ENCODE measurements around the gene SNTN.
"Not testable (repeated sequence)": the region's sequence is repeated elsewhere in the genome, so short reads cannot be mapped to it uniquely, and the experiment has no call there.

The SNTN gene

DNA sequence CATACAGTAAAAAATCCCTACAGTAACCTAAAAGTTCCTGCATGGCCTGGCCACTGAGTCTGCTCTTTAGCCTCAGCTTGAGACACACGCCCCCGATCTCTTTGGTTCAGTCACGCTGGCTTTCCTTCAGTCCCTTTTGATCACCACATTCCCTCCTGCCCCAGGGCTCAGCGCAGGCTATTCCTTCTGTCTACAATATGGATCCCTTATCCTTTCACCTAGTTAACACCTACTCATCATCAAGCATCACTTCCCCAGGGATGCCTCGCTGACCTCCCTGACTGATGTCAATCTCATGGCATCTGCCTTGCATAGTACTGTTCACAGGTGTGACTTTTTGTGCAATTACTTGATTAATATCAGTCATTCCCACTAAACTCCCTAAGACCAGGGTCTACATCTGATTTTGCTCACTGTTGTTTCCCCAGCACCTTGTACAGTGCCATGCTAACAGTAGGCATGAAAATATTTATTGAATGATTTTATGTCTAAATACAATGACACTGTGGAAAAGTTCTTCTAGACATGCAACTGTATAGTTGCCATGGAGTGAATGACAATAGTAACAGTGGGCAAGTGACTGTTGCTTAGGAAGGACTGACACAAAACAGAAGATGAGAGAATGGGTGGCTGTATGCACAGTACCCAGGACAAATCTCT, at the start of gene SNTN:
Gene SNTN, plus strand, starts transcription at position 610 of the 660 bp plus-strand sequence. Its CDS starts 13 bp downstream, at position 623.
- DNase-seq (ENCODE audit: low read depth) = no peak

DNA sequence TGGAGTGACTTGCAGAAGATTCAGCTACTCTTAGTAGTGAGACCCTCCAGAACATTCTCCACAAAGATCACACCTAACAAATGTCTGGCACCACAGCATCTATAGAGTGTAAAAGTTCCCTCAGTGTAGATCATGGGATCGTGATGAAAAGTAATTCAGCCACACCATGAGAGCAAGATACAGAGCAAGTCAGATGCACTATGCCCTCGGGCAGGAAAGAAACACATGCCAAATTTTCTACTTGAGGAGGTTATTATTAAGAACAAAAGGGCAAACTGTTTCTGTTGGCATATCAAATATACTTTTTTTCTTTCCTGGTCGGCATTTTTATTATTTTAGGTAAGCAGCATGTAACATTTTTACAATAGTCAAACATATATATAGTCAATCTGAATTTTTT, 44.8 kb upstream of the SNTN start:
- DNase-seq (ENCODE audit: low read depth) = no peak

DNA sequence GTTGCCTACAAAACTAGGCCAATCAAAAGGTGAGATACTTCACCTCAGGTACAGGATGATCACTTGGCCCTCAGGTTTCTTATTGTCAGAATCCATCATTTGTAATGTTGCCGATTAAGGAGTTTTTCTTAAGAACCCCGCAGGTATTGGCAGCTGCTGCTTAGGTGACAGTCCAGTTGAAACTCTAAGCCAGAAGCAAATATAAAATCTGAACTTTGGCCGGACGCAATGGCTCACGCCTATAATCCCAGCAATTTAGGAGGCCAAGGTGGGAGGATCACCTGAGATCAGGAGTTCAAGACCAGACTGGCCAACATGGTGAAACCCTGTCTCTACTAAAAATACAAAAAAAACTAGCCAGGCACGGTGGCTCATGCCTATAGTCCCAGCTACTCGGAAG, 43.1 kb upstream of the SNTN start:
- no peak for DNase-seq (ENCODE audit: low read depth)

DNA sequence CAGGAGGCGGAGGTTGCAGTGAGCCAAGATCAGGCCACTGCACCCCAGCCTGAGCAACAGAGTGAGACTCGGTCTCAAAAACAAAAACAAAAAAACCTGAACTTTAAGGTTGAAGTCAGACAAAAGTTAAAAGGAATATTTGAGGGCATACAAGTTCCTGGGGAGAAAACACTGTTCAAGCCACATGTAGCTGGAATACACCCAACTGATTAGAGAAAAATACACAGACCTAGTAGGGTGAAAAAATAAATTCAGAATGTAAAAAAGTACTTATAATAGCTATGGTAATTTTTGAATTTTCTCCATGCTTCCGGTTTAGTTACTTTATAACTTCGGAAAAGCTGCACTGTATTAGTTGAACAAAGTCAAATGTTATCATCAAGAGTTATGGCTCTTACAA, 42.6 kb upstream of the SNTN start:
- DNase-seq (ENCODE audit: low read depth) = no peak

DNA sequence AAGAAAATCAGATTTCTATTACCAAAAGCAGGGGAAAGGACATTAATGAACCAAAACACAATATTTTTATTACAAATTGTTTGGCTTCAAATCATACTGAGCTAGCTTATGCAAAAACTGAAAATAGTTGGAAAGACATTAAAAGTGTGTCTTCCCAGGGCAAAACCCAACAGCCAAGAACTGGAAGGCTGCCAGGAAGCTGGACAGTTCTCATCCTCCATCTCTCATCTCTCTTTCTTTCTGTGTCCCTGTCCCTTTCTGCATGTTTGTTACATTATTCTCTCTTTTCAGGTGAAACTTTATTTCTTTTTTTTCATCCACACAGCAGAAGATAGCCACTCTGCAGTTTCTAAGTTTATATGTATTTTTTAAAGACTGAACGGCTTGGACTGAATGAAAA, 41.1 kb upstream of the SNTN start:
- no peak for DNase-seq (ENCODE audit: low read depth)

- no peak for DNase-seq (ENCODE audit: low read depth)
These were observed 38.9 kb upstream of the SNTN start for GRCh38 chr3:63613561-63613960.

DNA sequence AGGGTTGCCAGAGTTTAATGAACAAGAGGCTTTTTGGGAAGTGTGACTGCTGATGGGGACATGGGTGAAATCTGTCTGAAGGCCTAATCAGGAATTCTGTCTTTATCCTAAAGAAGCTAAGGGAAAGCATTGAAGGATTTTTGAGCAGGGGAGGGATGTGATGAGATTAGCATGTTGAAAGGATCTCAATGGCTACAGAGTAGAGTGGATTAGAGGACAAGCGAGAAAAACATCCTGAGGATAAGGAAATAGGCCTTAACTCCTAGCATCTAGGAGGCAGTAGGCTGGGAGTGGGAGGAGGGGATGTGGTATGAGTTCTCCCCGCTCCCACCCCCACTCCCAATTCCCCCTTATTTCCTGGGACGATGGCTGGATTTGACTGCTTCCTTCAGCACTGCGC, 35.1 kb upstream of the SNTN start:
- DNase-seq (ENCODE audit: low read depth) = no peak

DNA sequence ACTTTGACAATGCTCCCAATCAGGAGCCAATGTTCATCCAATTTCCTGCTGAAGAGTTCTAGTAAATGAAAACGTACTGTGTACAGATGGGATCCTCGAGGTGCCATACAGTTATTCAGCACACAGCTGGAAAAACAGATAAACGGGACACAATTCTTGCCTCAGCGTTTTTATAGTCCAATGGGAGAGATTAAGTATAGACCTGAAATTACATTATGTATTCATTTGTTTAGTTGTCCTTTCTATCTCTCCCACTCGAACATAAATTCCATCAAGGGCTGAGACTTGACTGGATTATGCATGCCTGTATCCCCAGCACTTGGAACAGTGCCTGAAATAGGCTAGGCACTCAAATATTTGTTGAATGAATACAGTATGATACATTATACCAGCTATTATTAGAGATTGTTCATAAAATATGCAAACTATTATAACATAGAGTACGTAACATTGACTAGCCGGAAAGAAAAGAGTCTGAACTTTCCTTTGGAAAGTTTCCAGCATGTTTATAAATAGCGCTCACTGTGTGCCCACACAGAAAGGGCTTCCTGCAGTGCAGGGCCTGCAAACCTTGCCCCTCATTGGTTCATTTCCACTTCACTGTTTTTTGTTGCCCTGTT, 27.4 kb upstream of the SNTN start:
- DNase-seq (ENCODE audit: low read depth) = no peak

DNA sequence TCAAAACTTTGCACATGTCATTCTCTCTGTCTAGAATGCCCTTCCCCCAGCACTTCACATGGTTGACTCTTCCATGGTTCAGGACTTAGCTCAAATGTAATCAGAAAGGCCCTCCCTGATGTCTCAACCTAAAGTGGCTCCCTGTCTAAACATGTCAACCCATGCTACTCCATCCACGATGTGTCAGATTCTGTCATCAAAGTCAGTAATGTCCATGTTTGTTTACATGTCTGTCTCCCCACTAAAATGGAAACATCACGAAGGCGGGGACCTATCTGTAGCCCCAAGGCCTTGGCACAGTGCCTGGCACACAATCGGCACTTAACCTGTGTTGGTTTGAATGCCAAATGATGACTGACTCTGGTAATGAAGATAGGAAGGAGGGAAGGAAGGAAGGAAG, 20.8 kb upstream of the SNTN start:
- no peak for DNase-seq (ENCODE audit: low read depth)

GRCh38 chr3:63635186-63635585, 17.3 kb upstream of the SNTN start:
- no peak for DNase-seq (ENCODE audit: low read depth)

DNA sequence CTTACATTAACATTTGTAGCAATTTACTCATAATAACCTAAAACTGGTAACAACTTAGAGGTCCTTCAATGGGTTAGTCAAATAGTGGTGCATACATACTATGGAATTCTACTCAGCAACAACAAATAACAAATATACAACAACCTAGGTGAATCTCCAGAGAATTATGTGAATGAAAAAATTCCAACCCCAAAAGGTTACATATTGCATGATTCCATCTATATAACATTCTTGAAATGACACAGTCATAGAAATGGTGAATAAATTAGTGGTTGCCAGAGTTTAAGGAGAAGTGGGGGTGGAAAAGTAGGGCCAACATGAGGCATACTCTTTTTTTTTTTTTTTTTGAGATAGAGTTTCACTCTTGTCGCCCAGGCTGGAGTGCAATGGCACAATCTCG, 12.7 kb upstream of the SNTN start:
- no peak for DNase-seq (ENCODE audit: low read depth)

DNA sequence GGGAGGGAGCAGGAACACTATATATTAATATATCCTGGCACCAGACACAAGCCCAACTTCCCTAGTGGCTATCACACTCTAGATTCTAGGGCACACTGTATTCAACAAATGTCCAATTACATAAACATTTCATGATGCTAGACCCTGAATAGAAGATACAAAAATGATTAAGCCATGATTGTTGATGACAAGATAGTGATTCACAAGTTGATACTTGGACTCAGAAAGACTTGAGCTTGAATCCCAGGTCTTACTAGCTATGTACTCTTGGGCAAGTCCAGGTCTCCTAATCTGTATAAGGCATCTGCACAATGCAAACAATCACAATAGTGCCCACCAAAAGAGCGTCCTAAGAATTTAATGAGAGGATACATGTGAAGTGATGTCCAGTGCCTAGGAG, 10.0 kb upstream of the SNTN start:
- no peak for DNase-seq (ENCODE audit: low read depth)

DNA sequence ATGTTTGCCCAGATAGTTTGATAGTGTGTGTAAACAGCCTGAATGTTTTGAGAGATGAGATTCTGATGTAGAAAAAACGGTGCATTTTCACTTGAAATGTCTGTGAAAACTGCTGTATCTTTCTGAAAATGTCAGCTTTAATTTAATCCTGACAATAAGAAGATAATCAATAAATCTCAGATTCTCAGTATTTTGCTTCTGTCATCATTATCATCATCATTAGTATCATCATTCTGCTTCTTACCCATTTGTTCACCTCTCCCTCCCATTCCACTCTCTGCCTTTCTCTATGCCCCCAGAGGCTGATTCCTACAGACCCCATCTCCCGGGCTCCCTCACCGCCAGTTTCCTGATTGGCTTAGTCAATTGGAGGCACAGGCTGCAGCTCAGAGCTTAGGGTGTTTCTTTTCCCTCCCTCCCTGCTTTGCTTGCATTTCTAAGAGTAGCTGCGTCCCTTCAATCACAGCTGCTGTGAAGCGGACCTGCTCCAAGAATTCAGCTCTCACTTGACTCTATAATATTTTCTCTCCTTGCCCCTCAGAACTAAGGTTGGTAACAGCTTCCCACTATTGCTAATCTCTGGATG, 8.2 kb upstream of the SNTN start:
- no peak for DNase-seq (ENCODE audit: low read depth)

DNA sequence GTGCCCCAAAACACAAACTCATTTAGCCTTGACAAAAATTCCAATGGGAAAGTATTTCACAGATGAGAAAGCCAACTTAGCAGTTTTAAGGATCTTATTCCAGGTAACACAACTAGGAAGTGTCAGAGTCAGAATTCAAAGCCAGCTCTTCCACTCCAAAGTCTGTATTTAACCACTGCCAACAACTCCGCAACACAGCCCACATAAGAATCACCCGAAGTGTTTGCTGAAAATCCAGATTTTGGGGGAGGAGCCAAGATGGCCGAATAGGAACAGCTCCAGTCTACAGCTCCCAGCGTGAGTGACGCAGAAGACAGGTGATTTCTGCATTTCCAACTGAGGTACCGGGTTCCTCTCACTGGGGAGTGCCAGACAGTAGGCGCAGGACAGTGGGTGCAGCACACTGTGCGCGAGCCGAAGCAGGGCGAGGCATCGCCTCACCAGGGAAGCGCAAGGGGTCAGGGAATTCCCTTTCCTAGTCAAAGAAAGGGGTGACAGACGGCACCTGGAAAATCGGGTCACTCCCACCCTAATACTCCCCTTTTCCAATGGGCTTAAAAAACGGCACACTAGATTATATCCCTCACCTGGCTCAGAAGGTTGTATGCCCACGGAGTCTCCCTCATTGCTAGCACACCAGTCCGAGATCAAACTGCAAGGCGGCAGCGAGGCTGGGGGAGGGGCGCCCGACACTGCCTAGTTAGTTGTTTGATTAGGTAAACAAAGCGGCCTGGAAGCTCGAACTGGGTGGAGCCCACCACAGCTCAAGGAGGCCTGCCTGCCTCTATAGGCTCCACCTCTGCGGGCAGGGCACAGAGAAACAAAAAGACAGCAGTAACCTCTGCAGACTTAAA, 7.3 kb upstream of the SNTN start:
- not testable (repeated sequence) for DNase-seq (ENCODE audit: low read depth)

DNA sequence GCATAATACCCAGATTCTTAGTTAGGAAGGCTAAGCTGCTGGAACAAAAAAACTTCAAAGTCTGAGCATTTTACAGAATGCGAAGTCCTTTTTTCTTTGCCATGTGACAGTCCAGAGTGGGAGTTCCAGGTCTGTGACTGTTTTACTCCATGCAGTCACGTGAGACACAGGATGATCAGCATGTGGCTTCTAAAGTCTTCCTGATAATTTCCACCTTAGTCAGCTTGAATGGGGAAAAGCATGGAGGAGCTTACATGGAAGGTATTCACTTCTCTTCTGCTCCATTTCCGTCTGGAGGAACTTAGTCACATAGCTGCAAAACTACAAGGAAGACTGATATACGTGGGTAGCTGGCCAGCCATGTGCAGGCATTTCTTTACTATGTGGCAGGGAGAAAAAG, 1.7 kb downstream of the SNTN start:
- no peak for DNase-seq (ENCODE audit: low read depth)

- no peak for DNase-seq (ENCODE audit: low read depth)
These were observed 2.5 kb downstream of the SNTN start for GRCh38 chr3:63654931-63655330.

DNA sequence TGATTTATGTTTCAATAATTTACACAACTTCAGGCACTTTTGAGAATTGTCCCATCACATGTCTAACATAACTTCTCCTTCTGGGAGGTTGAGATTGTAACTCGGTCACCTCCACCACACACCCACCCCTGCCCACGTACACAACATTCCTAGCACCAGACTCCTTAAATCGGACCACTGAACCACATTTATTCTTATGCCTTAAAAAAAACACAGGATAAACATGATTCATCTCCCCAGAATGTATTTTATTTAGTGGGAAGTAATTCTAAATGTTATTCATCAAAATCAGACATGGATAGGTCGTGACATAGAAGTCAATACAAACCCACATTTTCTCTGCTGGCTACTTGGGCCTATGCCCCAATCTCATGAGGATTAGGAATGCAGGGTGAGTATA, 3.0 kb downstream of the SNTN start:
- no peak for DNase-seq (ENCODE audit: low read depth)

DNA sequence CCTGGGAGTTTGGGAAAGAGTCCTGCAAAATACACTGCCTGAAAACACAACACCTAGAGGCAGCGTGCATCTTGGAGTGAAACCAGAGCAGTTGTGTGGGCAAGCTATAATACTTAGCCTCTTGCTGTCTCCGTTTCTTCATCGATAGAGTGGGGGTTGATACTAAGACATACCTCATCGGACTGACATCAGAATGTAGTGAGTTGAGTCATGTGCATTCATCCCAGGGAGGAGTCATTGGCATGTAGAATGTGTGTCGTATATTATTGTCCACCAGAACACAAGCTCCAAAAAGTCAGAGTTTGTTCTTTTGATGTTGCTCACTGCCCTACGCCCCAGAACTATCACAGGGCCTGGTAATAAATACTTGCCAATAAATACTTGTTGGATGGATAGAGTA, 4.3 kb downstream of the SNTN start:
- DNase-seq (ENCODE audit: low read depth) = no peak

- no peak for DNase-seq (ENCODE audit: low read depth)
These were observed 8.8 kb downstream of the SNTN start for GRCh38 chr3:63661242-63661641.

GRCh38 chr3:63662011-63662410, 9.5 kb downstream of the SNTN start:
- DNase-seq (ENCODE audit: low read depth) = no peak

DNA sequence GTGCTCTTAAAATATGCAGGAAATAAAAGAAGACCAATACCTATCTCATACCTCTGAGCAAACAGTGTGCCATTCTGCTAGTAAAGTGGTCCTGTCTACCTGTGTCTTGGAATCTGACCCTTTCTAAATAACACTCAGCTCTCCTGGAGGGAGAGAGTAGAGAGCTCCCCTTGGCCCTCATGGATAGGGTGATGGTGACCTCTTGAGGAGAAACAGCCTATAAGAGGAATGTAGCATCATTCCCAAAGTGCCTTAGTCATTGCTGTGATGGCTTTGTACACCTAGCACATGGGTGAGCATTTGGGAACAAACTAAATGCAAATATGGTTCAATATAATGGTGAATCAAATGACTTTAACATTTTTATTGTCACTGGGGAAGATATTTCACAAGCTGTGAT, 10.0 kb downstream of the SNTN start:
- no peak for DNase-seq (ENCODE audit: low read depth)

DNA sequence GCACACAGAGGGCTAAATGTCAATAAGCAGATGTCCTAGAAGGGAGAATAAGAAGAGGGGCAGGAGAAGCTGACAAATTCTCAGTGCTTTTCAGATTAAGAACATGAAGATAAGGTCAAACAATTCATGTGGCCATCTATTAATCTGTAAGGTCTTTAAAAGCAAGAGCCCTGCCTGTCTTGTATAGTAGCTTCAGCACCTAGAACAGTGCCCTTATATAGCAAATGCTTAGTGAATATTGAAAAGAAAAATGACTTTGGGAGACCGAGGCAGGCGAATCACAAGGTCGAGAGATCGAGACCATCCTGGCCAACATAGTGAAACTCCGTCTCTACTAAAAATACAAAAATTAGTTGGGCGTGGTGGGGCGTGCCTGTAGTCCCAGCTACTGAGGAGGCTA, 18.1 kb downstream of the SNTN start:
- no peak for DNase-seq (ENCODE audit: low read depth)

DNA sequence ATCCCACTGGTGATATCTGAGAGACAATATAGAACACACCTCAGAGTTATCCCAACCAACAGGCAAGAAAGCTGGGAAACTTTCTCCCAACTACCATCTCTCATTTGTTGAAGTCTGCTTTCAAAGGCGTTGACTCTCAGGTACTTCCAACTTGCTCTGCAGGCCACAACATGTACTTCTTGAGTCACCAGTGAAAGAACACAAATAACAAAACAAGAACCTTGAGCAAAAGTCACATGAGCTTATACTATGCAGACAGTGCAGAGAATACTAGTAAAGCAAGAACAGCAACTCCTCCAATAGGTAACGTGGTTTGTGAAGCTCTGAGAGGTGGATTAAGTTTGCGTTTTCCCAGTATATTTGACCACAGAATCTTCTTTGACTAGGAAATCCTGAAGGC, 20.6 kb downstream of the SNTN start:
- no peak for DNase-seq (ENCODE audit: low read depth)

Measured in activated T-cell treated with anti-CD3 and anti-CD28 coated beads for 1 hour (primary cell).